Mesothelial cell of epicardium (in vitro differentiated cells): ENCODE data around the gene UPK1A. TPM values are rescaled to one million over a fixed set of nuclear protein-coding genes. Genes with fewer than 3 reads are reported as not detected.
A peak's percentile ranks its signal among the peaks of the same experiment; 100 is the strongest.
"Not testable (repeated sequence)": the region's sequence is repeated elsewhere in the genome, so short reads cannot be mapped to it uniquely, and the experiment has no call there.

ENCODE experiments used
- DNase-seq, 2 experiments: peaks; one replicate each; pipeline ENCODE4 v3.0.0; 2021; ENCODE audit warnings: low spot score in 2 of 2; ENCODE audit not compliant: unreplicated experiment in 2 of 2
- H3K27ac Mint-ChIP-seq: 2 replicates; pipeline ENCODE4 v1.8.0; 2021; ENCODE audit warnings: mixed read lengths
- H3K27me3 Mint-ChIP-seq: 2 replicates; pipeline ENCODE4 v1.8.0; 2021; ENCODE audit warnings: low read depth, mixed read lengths
- H3K36me3 Mint-ChIP-seq: 2 replicates; pipeline ENCODE4 v1.8.0; 2021; ENCODE audit warnings: mixed read lengths
- H3K4me1 Mint-ChIP-seq: 2 replicates; pipeline ENCODE4 v1.8.0; 2021; ENCODE audit warnings: mixed read lengths
- H3K4me3 Mint-ChIP-seq: 2 replicates; pipeline ENCODE4 v1.8.0; 2021; ENCODE audit warnings: mild to moderate bottlenecking, moderate library complexity, mixed read lengths
- H3K9me3 Mint-ChIP-seq: 2 replicates; pipeline ENCODE4 v1.8.0; 2021; ENCODE audit warnings: mixed read lengths
- CTCF ChIP-seq: fragments of 200-600 bp; sonication (generic); IDR thresholded peaks from one replicate; pipeline ENCODE4 v1.5.0; 2021; ENCODE audit warnings: antibody characterized with exemption; ENCODE audit not compliant: unreplicated experiment
- total RNA-seq: library from RNA; stranded (reverse); gene quantifications from 3 replicates; pipeline ENCODE4 v1.2.1, GENCODE V29; 2021

The UPK1A gene
- total RNA-seq, 1 donor from 2014 or later, result 2.0 TPM

- peaks cover 13% of the 10 kb centered on the region for H3K4me1 Mint-ChIP-seq
- H3K9me3 Mint-ChIP-seq, result no peaks in the 10 kb centered on the region
- no peak for TF ChIP-seq CTCF
- H3K27ac Mint-ChIP-seq, result no peak overlapping the region
- no peak for DNase-seq
- peaks cover 24% of the 10 kb centered on the region for H3K36me3 Mint-ChIP-seq
- peak overlapping the region; percentile 15 for H3K4me3 Mint-ChIP-seq
- no peaks in the 10 kb centered on the region for H3K27me3 Mint-ChIP-seq
These were observed 55.1 kb downstream of the UPK1A start for GRCh38 chr19:35721374-35721773.

DNA sequence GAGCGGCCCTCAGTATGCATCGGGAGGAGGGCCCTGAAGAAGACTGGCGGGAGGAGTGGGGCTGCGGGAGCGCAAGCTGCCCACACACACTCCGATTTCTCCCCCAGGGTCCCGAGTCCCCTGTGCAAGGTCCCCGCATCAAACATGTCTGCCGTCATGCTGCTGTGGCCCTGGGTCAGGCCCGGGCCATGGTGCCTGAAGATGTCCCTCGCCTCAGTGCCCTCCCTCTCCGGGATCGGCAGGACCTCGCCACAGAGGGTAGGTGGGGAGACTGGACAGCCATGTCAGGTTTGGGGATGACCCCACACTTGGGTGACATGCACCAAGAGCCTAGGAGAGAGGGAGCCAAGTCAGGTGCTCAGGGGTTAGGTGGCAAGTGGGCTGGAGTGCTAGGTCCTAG lies 56.1 kb downstream of the UPK1A start:
- DNase-seq, result no peak
- Mint-ChIP-seq H3K4me1 (peaks cover 10% of the 10 kb centered on the region), H3K9me3 (no peaks in the 10 kb centered on the region), H3K27me3 (no peaks in the 10 kb centered on the region), H3K36me3 (peaks cover 31% of the 10 kb centered on the region), H3K4me3 (no peak overlapping the region), H3K27ac (no peak overlapping the region)
- TF ChIP-seq CTCF, result no peak

DNA sequence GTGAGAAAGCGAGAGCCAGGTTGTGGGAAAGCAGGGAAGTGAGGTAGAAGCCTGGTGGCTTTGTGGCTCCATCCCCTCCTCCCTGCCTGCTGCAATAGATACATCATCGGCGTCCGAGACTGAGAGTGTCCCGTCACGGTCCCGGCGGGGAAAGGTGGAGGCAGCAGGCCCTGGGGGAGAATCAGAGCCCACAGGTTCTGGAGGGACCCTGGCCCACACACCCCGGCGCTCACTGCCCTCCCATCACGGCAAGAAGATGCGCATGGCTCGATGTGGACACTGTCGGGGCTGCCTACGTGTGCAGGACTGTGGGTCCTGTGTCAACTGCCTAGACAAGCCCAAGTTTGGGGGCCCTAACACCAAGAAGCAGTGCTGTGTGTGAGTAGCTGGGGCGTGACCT lies 56.6 kb downstream of the UPK1A start:
- peaks cover 10% of the 10 kb centered on the region for H3K4me1 Mint-ChIP-seq
- no peak overlapping the region for H3K4me3 Mint-ChIP-seq
- TF ChIP-seq CTCF, result no peak
- no peaks in the 10 kb centered on the region for H3K27me3 Mint-ChIP-seq
- H3K36me3 Mint-ChIP-seq, result peaks cover 31% of the 10 kb centered on the region
- no peak overlapping the region for H3K27ac Mint-ChIP-seq
- DNase-seq, result no peak
- no peaks in the 10 kb centered on the region for H3K9me3 Mint-ChIP-seq

GRCh38 chr19:35723671-35724070 lies 57.4 kb downstream of the UPK1A start:
- H3K36me3 Mint-ChIP-seq, result peaks cover 38% of the 10 kb centered on the region
- DNase-seq, result no peak
- no peaks in the 10 kb centered on the region for H3K9me3 Mint-ChIP-seq
- H3K4me3 Mint-ChIP-seq, result no peak overlapping the region
- H3K27me3 Mint-ChIP-seq, result no peaks in the 10 kb centered on the region
- no peak overlapping the region for H3K27ac Mint-ChIP-seq
- peaks cover 10% of the 10 kb centered on the region for H3K4me1 Mint-ChIP-seq
- no peak for TF ChIP-seq CTCF

DNA sequence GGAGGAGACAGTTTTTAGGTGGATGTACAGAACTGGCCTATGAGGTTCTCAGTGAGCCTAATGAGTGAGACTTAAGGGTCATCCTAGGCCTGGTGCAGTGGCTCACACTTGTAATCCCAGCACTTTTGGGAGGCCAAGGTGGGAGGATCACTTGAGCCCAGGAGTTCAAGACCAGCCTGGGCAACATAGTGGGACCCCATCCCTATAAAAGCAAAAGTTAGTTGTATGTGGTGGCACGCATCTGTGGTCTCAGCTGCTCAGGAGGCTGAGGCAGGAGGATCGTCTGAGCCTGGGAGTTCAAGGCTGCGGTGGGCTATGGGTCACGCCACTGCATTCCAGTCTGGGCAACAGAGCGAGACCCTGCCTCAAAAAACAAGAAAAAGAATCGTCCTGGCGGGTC lies 57.8 kb downstream of the UPK1A start:
- H3K4me1 Mint-ChIP-seq, DNase-seq, H3K4me3 Mint-ChIP-seq, H3K27ac Mint-ChIP-seq, H3K27me3 Mint-ChIP-seq, H3K9me3 Mint-ChIP-seq: not testable (repeated sequence)
- peaks cover 38% of the 10 kb centered on the region for H3K36me3 Mint-ChIP-seq

GRCh38 chr19:35724560-35724959 lies 58.2 kb downstream of the UPK1A start:
- Mint-ChIP-seq H3K4me3 (no peak overlapping the region), H3K9me3 (no peaks in the 10 kb centered on the region), H3K4me1 (peaks cover 1% of the 10 kb centered on the region), H3K27me3 (no peaks in the 10 kb centered on the region), H3K36me3 (peaks cover 38% of the 10 kb centered on the region), H3K27ac (no peak overlapping the region)
- no peak for TF ChIP-seq CTCF
- DNase-seq, result no peak
